ENCODE data around the gene DEPDC5. TPM values are rescaled to one million over a fixed set of nuclear protein-coding genes. Genes with fewer than 3 reads are reported as not detected.

The DEPDC5 gene
- total RNA-seq, 2 experiments from 2014 or later: 43.0 to 77.1 TPM

GRCh38 chr22:31915586-31915985 lies 161.8 kb downstream of the DEPDC5 start:
- H3K4me2 ChIP-seq (ENCODE audit: low read length): no peak overlapping the region
- H3K4me3 ChIP-seq (ENCODE audit: low read depth, low read length, poor library complexity, severe bottlenecking): no peak overlapping the region
- H3K36me3 ChIP-seq (ENCODE audit: insufficient read depth, low read length): peaks cover under 1% of the 10 kb centered on the region; the same call in 1 of the 2 replicates
- no peak overlapping the region for H3K27ac ChIP-seq (ENCODE audit: low read depth, low read length, poor library complexity, severe bottlenecking)
- H3K9me3 ChIP-seq (ENCODE audit: low read length): no peaks in the 10 kb centered on the region
- H3K9me2 ChIP-seq (ENCODE audit: insufficient read depth, low read length): no peaks in the 10 kb centered on the region
- no peak for TF ChIP-seq EZH2phosphoT487 (IDR thresholded peaks at IDR 0.05; ENCODE audit: borderline replicate concordance, low read depth, low read length)
- TF ChIP-seq CTCF (conservative IDR thresholded peaks at IDR 0.05; ENCODE audit: low read length): no peak
- ChIA-PET CTCF (ENCODE audit: unreplicated experiment) (no interaction called here), POLR2A (no interaction called here)
- no peaks in the 10 kb centered on the region for H4K20me1 ChIP-seq (ENCODE audit: insufficient read depth, low read length)
- intact Hi-C loops (cut with micrococcal nuclease; ENCODE audit: unreplicated experiment): no loop called here
- H3K4me1 ChIP-seq (ENCODE audit: insufficient read depth, low read length, poor library complexity, severe bottlenecking): peaks cover 12% of the 10 kb centered on the region
- DNase-seq (ENCODE audit: low spot score): no peak
- H2AFZ ChIP-seq (ENCODE audit: low read length): no peak overlapping the region
- no peaks in the 10 kb centered on the region for H3K79me2 ChIP-seq (ENCODE audit: insufficient read depth, low read depth, low read length)
- no TSS peak for BruUV-seq (replicated peaks)

GRCh38 chr22:31917227-31917921 lies 163.6 kb downstream of the DEPDC5 start:
- intact Hi-C loops (cut with micrococcal nuclease; ENCODE audit: unreplicated experiment): no loop called here
- no peaks in the 10 kb centered on the region for H3K9me2 ChIP-seq (ENCODE audit: insufficient read depth, low read length)
- no peak for TF ChIP-seq CTCF (conservative IDR thresholded peaks at IDR 0.05; ENCODE audit: low read length)
- TF ChIP-seq EZH2phosphoT487 (IDR thresholded peaks at IDR 0.05; ENCODE audit: borderline replicate concordance, low read depth, low read length): no peak
- H4K20me1 ChIP-seq (ENCODE audit: insufficient read depth, low read length): no peaks in the 10 kb centered on the region
- no peaks in the 10 kb centered on the region for H3K9me3 ChIP-seq (ENCODE audit: low read length)
- no peak overlapping the region for H3K27ac ChIP-seq (ENCODE audit: low read depth, low read length, poor library complexity, severe bottlenecking)
- H3K79me2 ChIP-seq (ENCODE audit: insufficient read depth, low read depth, low read length): no peaks in the 10 kb centered on the region
- peaks cover 14% of the 10 kb centered on the region for H3K4me1 ChIP-seq (ENCODE audit: insufficient read depth, low read length, poor library complexity, severe bottlenecking)
- peak; percentile 58 for DNase-seq (ENCODE audit: low spot score)
- BruUV-seq (replicated peaks): no TSS peak
- POLR2A ChIA-PET: interaction anchor here (0.6 kb wide), 1 partner anchor 17 kb away, joined by 5 read pairs; no protein-coding TSS in a partner anchor
- no peaks in the 10 kb centered on the region for H3K36me3 ChIP-seq (ENCODE audit: insufficient read depth, low read length)
- CTCF ChIA-PET (ENCODE audit: unreplicated experiment): no interaction called here
- no peak overlapping the region for H3K4me3 ChIP-seq (ENCODE audit: low read depth, low read length, poor library complexity, severe bottlenecking)
- H2AFZ ChIP-seq (ENCODE audit: low read length): no peak overlapping the region
- peak overlapping the region; percentile 37 for H3K4me2 ChIP-seq (ENCODE audit: low read length)

- DNase-seq (ENCODE audit: low spot score): no peak
- BruUV-seq (replicated peaks): no TSS peak
- TF ChIP-seq EZH2phosphoT487 (IDR thresholded peaks at IDR 0.05; ENCODE audit: borderline replicate concordance, low read depth, low read length) (no peak), CTCF (conservative IDR thresholded peaks at IDR 0.05; ENCODE audit: low read length) (no peak)
- no peaks in the 10 kb centered on the region for H3K79me2 ChIP-seq (ENCODE audit: insufficient read depth, low read depth, low read length)
- POLR2A ChIA-PET: interaction anchor here (1.1 kb wide), 1 partner anchor 13 kb away, joined by 3 read pairs; no protein-coding TSS in a partner anchor
- H3K27ac ChIP-seq (ENCODE audit: low read depth, low read length, poor library complexity, severe bottlenecking): no peak overlapping the region
- H3K9me2 ChIP-seq (ENCODE audit: insufficient read depth, low read length): no peaks in the 10 kb centered on the region
- CTCF ChIA-PET (ENCODE audit: unreplicated experiment): no interaction called here
- no peak overlapping the region for H3K4me3 ChIP-seq (ENCODE audit: low read depth, low read length, poor library complexity, severe bottlenecking)
- H2AFZ ChIP-seq (ENCODE audit: low read length): no peak overlapping the region
- H3K4me1 ChIP-seq (ENCODE audit: insufficient read depth, low read length, poor library complexity, severe bottlenecking): peaks cover 29% of the 10 kb centered on the region
- H3K9me3 ChIP-seq (ENCODE audit: low read length): no peaks in the 10 kb centered on the region
- H3K36me3 ChIP-seq (ENCODE audit: insufficient read depth, low read length): no peaks in the 10 kb centered on the region
- intact Hi-C loops (cut with micrococcal nuclease; ENCODE audit: unreplicated experiment): no loop called here
- H4K20me1 ChIP-seq (ENCODE audit: insufficient read depth, low read length): no peaks in the 10 kb centered on the region
- H3K4me2 ChIP-seq (ENCODE audit: low read length): no peak overlapping the region
Observed at GRCh38 chr22:31919730-31920129, 165.9 kb downstream of the DEPDC5 start.
